HG03039 (cell line): ENCODE data around the gene MRAP2.
"Not testable (repeated sequence)": the region's sequence is repeated elsewhere in the genome, so short reads cannot be mapped to it uniquely, and the experiment has no call there.

Experiments
- ATAC-seq: cut with Tn5 transposase; IDR thresholded peaks from one replicate; pipeline ENCODE4 v1.9.1; 2021; ENCODE audit warnings: mild to moderate bottlenecking, moderate library complexity; ENCODE audit not compliant: unreplicated experiment

The MRAP2 gene

DNA sequence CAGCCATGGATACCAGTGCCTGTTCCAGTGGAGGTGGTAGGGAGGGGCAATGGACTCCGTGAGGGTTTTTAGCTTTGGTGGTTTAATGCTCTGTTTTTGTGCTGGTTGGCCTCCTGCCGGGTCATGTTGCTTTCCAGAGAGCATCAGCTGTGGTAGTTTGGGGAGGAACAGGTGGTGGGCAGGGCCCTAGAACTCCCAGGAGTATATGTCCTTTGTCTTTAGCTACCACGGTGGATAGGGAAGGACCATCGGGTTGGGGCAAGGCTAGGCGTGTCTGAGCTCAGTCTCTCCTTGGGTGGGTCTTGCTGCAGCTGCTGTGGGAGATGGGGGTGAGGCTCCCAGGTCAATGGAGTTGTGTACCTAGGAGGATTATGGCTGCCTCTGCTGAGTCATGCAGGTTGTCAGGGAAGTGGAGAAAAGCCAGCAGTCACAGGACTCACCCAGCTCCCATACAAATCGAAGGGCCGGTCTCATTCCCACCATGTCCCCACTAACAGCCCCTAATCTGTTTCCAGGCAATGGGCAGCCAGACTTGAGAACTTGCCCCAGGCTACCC lies 38.9 kb downstream of the MRAP2 start:
- ATAC-seq: no peak

DNA sequence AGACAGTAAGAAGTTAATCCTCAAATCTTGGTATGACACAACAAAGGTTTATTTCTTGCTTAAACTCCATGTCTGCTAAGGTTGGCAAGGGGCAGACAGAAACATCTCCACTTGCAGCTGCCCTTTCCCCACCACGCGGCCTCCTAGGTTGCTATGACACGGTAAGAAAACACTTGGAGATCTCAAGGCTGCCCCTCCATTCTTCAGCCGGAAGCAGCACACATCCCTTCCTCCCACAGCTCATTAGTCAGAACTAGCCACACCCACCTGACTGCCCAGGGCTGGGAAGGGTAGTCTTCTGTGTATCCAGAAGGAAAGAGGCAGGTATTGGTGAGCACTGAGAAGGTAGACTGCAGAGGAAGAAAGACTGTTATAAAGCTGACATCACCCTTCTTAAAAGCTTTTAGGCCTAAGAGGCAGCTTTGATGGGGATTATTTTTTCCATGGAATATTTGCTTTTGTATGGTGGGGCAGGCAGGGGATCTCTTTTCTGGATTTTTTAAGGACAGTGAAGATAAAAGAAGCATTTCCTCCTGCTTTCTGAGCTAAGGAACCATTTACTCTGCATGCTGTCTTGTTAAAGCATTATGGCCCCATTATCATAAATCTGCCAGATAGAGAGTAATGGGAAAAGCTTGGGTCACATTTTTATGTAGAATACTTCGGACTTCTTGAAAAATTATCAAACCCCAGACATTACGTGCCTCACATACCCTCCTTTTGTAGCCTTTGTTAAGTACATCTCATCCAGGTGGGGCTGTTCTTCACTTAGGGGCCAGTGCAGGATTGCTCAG lies 41.6 kb downstream of the MRAP2 start:
- ATAC-seq: no peak

DNA sequence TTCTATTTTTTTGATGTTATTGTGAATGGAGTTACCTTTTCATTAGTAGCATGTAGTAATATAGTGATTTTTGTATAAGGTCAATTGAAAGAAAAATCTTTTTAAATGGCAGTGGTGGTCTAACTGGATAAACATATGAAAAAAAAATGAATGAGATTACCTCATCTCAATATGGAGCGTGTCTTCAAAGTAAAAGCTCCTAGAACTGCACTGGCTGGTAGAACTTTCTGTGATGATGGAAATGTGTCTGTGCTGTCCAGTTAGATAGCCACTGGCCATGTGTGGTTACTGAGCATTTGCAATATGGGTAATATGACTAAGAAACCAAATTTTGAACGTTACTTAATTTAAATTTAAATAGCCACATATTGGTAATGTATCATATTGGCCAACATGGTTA lies 44.1 kb downstream of the MRAP2 start:
- ATAC-seq: no peak

DNA sequence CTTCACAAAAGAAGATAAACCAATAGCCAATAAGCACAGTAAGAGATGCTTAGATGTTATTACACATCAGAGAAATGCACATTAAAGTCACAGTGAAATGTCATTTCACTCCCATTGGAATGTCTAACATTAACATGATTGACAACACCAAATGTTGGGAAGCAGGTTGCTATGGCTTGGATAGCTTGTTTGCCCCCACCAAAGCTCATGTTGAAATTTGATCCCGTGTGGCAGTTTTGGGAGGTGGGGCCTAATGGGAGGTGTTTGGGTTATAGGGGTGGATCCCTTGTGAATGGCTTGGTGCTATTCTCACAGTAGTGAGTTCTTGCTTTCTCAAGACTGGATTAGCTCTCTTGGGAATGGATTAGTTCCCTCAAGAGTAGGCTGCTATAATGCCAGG lies 44.8 kb downstream of the MRAP2 start:
- no peak for ATAC-seq

DNA sequence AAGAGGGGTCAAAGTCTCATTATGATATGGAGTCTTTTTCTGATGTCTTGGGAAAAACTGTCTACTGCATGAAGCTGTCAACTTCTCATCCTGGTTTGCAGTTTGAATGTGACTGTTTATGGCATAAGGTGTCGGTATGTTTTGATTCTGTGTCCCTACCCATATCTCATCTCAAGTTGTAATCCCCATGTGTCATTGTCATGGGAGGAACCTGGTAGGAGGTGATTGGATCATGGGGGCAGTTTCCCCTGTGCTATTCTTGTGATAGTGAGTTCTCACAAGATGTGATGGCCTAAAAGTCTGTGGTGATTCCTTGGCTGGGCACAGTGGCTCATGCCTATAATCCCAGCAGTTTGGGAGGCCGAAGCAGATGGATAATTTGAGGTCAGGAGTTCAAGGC lies 47.6 kb downstream of the MRAP2 start:
- ATAC-seq: no peak

DNA sequence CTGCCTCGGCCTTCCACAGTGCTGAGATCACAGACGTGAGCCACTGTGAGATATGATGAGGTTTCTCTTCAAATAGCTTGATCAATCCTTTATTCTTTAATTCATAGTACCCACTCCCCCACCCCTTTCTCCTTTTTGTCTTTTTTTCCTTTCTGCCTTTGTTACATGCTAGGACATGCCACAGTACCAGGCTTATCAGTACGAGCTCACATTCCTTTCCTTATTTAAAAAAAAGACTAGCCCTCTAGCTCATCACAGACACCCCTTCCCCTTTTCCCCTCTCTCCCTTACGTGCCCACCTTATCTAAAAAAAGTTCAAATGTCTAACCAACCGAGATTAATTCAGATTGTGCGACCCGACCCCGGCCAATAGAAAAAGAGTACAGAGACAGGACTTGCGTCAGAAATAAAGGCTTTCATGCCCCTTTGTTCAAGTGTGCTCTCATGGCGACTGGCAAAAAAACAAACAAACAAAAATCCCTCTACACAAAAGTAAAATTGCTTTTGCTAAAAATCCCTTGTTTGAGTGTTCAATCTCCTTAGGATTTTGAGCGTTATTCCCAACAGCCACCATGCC lies 49.2 kb downstream of the MRAP2 start:
- ATAC-seq: no peak

DNA sequence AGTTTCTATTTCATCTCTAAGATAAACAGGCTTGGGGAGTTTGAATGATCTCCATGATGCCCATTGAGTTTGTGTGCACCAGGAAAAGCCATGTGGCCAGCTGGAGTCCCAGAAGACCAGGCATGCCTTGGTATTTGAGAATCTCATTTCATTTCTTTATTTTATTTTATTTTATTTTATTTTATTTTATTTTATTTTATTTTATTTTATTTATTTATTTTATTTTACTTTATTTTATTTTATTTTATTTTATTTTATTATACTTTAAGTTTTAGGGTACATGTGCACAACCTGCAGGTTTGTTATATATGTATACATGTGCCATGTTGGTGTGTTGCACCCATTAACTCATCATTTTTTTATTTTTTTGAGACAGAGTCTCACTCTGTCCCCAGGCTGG lies 51.1 kb downstream of the MRAP2 start:
- ATAC-seq: not testable (repeated sequence)

DNA sequence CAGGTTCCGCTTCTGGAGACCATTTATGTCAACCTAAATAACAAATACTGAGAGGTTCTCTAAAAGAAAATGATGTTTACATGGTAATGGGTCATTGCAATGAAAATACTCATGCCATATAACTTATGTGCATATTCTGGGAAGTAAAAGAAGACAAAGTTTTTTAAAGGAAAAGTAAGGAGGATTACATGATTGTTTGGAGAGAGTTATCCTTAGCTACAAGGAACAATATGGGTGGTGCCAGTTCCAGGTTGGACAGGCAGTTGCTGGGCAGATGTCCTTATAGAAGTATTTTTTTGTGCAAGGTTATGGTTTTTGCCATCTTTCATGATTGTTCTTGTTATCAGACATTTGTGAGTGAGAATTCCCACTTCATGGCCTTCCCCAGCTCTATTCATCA lies 52.5 kb downstream of the MRAP2 start:
- ATAC-seq: no peak

DNA sequence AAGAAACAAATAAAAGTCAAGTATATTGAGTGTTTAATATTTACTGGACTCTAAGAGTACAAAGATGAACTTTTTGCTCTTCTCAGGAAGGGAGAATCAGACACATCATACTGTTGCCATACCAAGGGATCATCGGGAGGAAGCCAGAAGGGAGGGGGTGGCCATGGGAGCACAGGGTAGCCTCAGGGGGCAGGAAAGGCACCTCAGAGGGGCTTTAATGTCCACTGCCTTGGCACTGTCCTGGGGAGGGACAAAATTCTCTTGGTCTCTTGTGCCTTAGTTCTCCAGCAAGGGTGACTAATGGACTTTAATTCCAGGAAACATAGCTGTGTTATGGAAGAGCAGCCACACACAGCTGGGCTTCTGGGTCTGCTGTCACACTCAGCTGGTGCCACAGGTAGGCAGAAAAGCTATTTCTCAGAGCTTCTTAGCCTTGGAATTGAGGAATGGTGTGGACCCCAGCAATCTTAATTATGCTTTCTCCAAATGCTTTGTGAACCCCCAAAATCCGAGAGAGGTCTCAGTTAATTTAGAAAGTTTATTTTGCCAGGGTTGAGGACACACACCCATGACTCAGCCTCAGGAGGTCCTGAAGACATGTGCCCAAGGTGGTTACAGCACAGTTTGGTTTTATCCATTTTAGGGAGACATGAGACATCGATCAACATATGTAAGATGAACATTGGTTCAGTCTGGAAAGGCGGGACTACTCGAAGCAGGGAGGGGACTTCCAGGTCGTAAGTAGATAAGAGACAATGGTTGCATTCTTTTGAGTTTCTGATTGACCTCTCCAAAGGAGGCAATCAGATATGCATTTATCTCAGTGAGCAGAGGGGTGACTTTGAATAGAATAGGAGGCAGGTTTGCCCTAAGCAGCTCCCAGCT lies 53.2 kb downstream of the MRAP2 start:
- ATAC-seq: no peak

DNA sequence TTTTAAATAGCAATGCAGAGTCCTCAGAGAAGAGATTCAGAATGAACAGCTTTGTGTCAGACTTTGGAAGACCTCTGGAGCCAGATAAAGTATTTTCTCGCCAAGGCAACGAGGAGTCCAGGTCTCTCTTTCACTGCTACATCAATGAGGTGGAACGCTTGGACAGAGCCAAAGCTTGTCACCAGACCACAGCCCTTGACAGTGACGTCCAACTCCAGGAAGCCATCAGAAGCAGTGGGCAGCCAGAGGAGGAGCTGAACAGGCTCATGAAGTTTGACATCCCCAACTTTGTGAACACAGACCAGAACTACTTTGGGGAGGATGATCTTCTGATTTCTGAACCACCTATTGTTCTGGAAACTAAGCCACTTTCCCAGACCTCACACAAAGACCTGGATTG lies 55.5 kb downstream of the MRAP2 start:
- no peak for ATAC-seq

DNA sequence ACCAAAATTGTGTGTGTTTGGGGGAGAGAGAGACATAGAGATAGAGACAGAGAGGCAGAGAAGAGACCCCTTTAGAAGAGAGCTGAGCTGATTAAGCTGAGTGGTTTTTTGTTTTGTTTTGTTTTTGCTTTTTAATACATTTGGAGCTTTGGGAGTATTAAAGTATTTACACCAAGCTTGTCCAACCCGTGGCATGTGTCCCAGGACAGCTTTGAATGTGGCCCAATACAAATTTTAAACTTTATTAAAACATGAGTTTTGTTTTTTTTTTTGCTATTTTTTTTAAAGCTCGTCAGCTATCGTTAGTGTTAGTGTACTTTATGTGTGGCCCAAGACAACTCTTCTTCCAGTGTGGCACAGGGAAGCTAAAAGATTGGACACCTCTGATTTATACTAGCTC lies 56.0 kb downstream of the MRAP2 start:
- ATAC-seq: no peak

DNA sequence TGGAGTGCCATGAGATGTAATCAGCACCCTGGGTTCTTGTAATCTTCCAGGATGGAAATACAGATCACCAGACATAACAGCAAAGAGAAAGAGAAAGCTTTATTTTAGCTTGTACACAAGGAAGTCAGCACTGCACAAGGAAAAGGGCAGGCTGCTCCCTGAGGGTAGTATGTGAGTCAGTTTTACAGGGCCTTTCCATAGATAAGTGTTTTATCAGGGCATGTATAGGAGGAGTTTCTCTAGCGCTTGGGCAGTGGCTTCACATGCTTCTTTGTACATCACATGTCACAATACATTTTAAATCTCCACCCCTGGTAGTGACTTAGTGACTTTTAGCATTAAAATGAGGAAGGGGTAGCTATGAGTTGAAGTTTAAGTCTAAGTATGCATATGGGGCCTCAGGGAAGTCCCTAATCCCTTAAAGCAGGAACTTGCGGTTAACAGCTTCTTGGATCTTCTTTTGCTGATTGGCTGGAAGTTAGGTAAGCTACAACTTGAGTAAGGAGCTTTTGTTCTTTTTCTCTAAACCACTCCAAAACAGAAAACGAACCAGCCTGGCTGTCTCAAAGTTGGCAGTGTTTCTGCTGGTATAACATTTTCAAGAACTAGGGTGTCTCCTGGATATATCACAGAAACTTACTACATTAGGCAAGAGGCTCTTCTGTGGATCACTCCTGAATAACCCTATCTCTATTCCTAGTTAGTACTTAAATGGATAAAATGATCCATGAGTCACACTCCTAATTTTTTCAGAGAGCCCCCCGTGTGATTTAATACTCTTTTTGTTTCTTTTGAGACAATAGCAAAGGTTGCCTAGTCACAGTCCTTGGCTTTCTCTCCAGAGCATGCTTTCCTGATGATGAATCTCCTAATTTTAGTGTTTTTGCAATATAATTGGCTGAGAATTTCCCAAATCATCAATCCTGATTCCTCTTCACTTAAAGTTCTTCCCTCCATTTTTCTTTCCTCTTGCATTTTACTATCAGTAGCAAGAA lies 60.2 kb downstream of the MRAP2 start:
- ATAC-seq: no peak

DNA sequence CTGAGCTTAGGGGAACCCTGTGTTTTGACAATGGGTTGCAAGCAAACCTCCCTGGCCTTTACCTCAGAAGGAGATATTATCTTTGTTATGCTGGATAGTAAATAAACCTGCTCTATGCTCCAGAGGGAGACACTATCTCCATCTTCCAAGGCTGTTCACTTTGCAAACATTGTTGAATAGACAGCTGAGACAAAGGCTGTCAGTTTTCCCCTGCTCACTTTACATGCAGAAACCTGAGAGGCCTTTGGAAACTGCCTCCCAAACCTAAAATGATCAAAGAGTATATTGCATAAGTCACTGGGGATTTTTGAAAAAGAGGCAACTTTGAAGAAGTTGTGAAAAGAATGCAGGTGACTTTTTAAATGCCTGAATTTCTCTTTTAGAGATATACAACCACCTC lies 61.6 kb downstream of the MRAP2 start:
- ATAC-seq: no peak

DNA sequence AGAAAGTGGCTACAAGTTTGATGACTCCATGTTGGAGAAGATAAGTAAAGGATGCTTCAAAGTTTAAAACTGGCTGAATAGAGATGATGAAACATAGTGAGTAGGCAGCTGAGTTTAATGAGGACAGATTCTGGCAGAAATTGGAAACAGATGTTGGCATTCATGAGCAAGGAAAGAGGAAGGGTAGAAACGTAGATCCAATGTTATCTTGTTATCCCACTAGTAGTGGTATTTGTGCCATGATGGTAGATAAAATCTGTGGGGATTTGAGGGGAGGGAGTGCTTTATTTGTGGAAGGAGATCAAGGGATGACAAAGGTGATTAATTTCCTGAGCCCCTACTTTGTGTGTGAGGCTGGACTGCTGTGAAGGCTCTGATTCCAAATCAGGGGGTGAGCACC lies 69.5 kb downstream of the MRAP2 start:
- no peak for ATAC-seq

DNA sequence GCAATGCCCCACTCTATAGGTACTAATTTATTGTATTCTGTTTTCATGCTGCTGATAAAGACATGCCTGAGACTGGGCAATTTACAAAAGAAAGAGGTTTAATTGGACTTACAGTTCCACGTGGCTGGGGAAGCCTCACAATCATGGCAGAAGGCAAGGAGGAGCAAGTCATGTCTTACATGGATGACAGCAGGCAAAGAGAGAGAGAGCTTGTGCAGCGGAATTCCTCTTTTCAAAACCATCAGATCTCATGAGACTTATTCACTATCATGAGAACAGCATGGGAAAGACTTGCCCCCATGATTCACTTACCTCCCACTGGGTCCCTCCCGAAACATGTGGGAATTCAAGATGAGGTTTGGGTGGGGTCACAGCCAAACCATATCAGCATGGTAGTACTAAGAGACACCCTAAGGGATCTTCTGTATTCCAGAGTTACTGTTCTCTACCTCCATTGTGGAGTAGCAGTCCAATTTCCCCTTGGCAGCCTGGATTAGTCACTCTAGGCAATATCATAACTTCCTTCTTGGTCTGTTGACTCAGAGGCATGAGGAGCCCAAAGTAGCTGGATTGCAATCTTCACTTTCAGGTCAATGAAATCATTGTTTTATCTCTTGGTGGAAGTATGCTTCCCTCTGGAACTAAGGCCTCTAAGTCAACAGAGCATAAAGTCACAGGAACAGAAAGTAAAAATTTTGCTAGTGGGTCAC lies 71.8 kb downstream of the MRAP2 start:
- not testable (repeated sequence) for ATAC-seq

DNA sequence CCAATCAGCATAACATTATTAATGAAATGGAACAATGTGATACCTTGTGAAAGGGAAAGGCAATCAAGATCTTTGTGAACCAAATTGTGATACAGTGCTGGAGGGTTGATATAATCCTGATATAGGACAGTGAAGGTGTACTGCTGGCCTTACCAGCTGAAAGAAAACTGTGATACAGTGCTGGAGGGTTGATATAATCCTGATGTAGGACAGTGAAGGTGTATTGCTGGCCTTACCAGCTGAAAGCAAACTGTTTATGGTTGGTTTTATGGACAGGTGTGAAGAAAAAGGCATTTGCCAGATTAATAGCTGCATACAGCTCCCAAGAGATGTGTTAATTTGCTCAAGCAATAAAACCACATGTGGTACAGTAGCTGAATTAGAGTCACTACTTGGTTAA lies 73.9 kb downstream of the MRAP2 start:
- ATAC-seq: no peak

DNA sequence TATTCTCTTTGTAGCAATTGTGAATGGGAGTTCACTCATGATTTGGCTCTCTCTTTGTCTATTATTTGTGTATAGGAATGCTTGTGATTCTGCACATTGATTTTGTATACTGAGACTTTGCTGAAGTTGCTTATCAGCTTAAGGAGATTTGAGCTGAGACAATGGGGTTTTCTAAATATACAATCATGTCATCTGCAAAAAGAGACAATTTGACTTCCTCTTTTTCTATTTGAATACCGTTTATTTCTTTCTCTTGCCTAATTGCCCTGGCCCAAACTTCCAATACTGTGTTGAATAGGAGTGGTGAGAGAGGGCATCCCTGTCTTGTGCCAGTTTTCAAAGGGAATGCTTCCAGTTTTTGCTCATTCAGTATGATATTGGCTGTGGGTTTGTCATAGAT lies 77.8 kb downstream of the MRAP2 start:
- ATAC-seq: not testable (repeated sequence)

DNA sequence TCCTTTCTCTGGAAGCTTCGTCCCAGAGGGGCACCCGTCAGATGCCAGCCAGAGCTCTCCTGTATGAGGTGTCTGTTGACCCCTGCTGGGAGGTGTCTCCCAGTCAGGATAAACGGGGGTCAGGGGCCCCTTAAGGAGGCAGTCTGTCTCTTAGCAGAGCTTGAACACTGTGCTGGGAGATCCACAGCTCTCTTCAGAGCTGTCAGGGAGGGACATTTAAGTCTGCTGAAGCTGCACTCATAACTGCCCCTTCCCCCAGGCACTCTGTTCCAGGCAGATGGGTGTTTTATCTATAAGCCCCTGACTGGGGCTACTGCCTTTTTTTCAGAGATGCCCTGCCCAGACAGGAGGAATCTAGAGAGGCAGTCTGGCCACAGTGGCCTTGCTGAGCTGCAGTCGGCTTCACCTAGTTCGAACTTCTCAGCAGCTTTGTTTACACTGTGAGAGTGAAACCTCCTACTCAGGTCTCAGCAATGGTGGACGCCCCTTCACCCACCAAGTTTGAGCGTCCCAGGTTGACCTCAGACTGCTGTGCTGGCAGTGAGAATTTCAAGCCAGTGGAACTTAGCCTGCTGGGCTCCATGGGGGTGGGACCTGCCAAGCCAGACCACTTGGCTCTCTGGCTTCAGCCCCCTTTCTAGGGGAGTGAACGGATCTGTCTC lies 81.5 kb downstream of the MRAP2 start:
- not testable (repeated sequence) for ATAC-seq

DNA sequence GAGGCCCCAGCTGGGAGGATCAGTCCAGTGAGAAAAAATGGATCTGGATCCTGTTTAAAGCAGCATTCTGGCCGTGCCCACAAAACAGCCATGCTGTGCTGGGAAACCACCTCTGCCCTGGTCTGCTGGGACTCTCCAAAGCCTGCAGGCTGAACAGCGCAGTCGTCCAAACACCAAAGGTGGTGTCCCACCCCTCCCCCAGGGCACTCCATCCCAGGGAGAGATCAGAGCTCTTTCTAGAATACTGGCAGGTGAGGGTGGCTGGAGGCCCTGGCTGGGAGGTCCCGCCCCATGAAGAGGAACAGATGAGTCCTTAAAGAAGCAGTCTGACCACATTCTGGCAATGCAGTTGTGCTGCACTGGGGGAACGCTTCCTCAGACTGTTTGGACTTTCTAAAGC lies 84.6 kb downstream of the MRAP2 start:
- ATAC-seq: no peak
